DOHH2 (cell line): ENCODE results near the gene CAPN3.

ENCODE experiments used
- H3F3A ChIP-seq: fragments of 200-600 bp; sonication (generic), shearing (Covaris generic); 2 replicates; pipeline ENCODE4 v1.6.0; 2016; ENCODE audit warnings: antibody characterized with exemption, mild to moderate bottlenecking; ENCODE audit not compliant: control insufficient read depth, insufficient read depth
- H3K27ac ChIP-seq: fragments of 200-600 bp; sonication (generic); 2 replicates; pipeline ENCODE4 v1.5.1; 2014; ENCODE audit warnings: low read depth, mild to moderate bottlenecking, low read length, moderate library complexity
- H3K27me3 ChIP-seq: fragments of 200-600 bp; sonication (generic); 2 replicates; pipeline ENCODE4 v1.6.1; 2014; ENCODE audit warnings: mild to moderate bottlenecking, low read length, mixed read lengths; ENCODE audit not compliant: control insufficient read depth
- H3K36me3 ChIP-seq: fragments of 200-600 bp; sonication (generic); 2 replicates; pipeline ENCODE4 v1.6.1; 2014; ENCODE audit warnings: mild to moderate bottlenecking, low read length, moderate library complexity, mixed read lengths; ENCODE audit not compliant: control insufficient read depth
- H3K4me1 ChIP-seq: fragments of 200-600 bp; sonication (generic); 2 replicates; pipeline ENCODE4 v1.6.1; 2014; ENCODE audit warnings: mild to moderate bottlenecking, low read length, mixed read lengths; ENCODE audit not compliant: control insufficient read depth
- H3K4me2 ChIP-seq: fragments of 200-600 bp; sonication (generic); 2 replicates; pipeline ENCODE4 v1.6.0; 2014; ENCODE audit warnings: mild to moderate bottlenecking, low read length, moderate library complexity
- H3K4me3 ChIP-seq: fragments of 200-600 bp; sonication (generic); 2 replicates; pipeline ENCODE4 v1.5.1; 2014; ENCODE audit warnings: mild to moderate bottlenecking, low read length, mixed read lengths
- H3K79me2 ChIP-seq: fragments of 200-600 bp; sonication (generic); 2 replicates; pipeline ENCODE4 v1.6.1; 2014; ENCODE audit warnings: mild to moderate bottlenecking, low read length, mixed read lengths; ENCODE audit not compliant: control insufficient read depth
- H3K9me2 ChIP-seq: fragments of 200-600 bp; sonication (generic); replicated peaks from 2 replicates; pipeline ENCODE4 v1.6.1; 2014; ENCODE audit warnings: mild to moderate bottlenecking, low read length, mixed read lengths; ENCODE audit not compliant: control insufficient read depth
- H3K9me3 ChIP-seq: fragments of 200-600 bp; sonication (generic); 2 replicates; pipeline ENCODE4 v1.6.1; 2014; ENCODE audit warnings: antibody characterized with exemption, low read length, mixed read lengths; ENCODE audit not compliant: control insufficient read depth, insufficient read depth
- H4K20me1 ChIP-seq: fragments of 200-600 bp; sonication (generic); 2 replicates; pipeline ENCODE4 v1.6.0; 2014; ENCODE audit warnings: low read depth, mild to moderate bottlenecking, antibody characterized with exemption, low read length, moderate library complexity; ENCODE audit not compliant: control insufficient read depth, insufficient read depth
- EZH2phosphoT487 ChIP-seq: fragments of 200-600 bp; sonication (generic); IDR thresholded peaks from 2 replicates; pipeline ENCODE4 v1.6.1; 2017; ENCODE audit warnings: borderline replicate concordance, mild to moderate bottlenecking, antibody characterized with exemption, low read length, moderate library complexity, mixed read lengths
- TF ChIP-seq, protein P1 (sequence below): fragments of 200-600 bp; sonication (generic); IDR thresholded peaks from one replicate; pipeline ENCODE4 v1.5.1; 2014; ENCODE audit warnings: antibody characterized with exemption, mild to moderate bottlenecking, low read depth, low read length; ENCODE audit not compliant: poor library complexity, severe bottlenecking

The CAPN3 gene

GRCh38 chr15:42411884-42412283 is 52.6 kb downstream of the CAPN3 start:
- H3K27ac ChIP-seq, result no peak overlapping the region
- TF ChIP-seq, protein P1, sequence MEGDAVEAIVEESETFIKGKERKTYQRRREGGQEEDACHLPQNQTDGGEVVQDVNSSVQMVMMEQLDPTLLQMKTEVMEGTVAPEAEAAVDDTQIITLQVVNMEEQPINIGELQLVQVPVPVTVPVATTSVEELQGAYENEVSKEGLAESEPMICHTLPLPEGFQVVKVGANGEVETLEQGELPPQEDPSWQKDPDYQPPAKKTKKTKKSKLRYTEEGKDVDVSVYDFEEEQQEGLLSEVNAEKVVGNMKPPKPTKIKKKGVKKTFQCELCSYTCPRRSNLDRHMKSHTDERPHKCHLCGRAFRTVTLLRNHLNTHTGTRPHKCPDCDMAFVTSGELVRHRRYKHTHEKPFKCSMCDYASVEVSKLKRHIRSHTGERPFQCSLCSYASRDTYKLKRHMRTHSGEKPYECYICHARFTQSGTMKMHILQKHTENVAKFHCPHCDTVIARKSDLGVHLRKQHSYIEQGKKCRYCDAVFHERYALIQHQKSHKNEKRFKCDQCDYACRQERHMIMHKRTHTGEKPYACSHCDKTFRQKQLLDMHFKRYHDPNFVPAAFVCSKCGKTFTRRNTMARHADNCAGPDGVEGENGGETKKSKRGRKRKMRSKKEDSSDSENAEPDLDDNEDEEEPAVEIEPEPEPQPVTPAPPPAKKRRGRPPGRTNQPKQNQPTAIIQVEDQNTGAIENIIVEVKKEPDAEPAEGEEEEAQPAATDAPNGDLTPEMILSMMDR, result no peak
- no peak for TF ChIP-seq EZH2phosphoT487

DNA sequence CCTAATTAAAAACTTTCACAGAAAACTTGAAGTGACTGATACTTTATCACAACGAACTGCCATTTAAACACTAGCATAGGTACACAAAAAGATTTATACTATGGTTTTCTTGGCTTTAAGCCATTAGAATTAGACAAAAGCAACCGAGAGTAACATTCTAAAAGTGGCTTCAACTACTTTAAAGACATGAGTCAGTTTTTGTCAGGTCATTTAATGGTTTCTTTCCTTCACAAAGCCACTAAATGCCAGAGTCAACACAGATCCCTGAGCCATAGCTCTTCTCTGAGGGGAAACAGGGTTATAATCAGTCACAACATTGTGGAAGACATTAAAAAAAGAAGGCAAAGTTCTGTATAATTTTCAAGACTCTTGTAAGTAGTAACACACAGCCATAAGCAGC is 54.6 kb downstream of the CAPN3 start:
- H3K4me1 ChIP-seq, result no peaks in the 10 kb centered on the region
- no peaks in the 10 kb centered on the region for H4K20me1 ChIP-seq
- H3F3A ChIP-seq, result no peaks in the 10 kb centered on the region
- peaks cover 27% of the 10 kb centered on the region for H3K36me3 ChIP-seq
- no peaks in the 10 kb centered on the region for H3K9me3 ChIP-seq
- H3K79me2 ChIP-seq, result no peaks in the 10 kb centered on the region
- TF ChIP-seq, protein P1, result no peak
- TF ChIP-seq EZH2phosphoT487, result no peak
- H3K27ac ChIP-seq, result no peak overlapping the region
- no peaks in the 10 kb centered on the region for H3K9me2 ChIP-seq
- no peak overlapping the region for H3K4me3 ChIP-seq
- no peak overlapping the region for H3K4me2 ChIP-seq
- H3K27me3 ChIP-seq, result no peaks in the 10 kb centered on the region

More at GRCh38 chr15:42411884-42412283, 52.6 kb downstream of the CAPN3 start:
- no peaks in the 10 kb centered on the region for H4K20me1 ChIP-seq
- H3K9me2 ChIP-seq, result no peaks in the 10 kb centered on the region
- H3K27me3 ChIP-seq, result no peaks in the 10 kb centered on the region
- H3K9me3 ChIP-seq, result no peaks in the 10 kb centered on the region
- H3K4me3 ChIP-seq, result no peak overlapping the region
- H3K4me2 ChIP-seq, result no peak overlapping the region
- no peaks in the 10 kb centered on the region for H3F3A ChIP-seq
- no peaks in the 10 kb centered on the region for H3K4me1 ChIP-seq
- H3K79me2 ChIP-seq, result no peaks in the 10 kb centered on the region
- peaks cover 15% of the 10 kb centered on the region for H3K36me3 ChIP-seq

DNA sequence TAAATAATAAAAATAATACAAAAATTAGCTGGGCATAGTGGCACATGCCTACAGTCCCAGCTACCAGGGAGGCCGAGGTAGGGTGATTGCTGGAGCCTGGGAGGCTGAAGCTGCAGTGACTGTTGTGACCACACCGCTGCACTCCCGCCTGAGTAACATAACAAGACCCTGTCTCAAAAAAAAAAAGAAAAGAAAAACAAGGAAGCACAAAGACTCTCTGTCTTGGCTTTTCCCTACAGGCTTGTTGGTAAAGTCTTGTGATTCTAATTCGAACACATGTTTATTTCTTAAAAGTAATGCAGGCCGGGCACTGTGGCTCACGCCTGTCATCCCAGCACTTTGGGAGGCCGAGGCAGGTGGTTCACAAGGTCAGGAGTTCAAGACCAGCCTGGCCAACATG is 60.1 kb downstream of the CAPN3 start:
- H3K4me1 ChIP-seq, result no peaks in the 10 kb centered on the region
- no peaks in the 10 kb centered on the region for H3K27me3 ChIP-seq
- peaks cover 62% of the 10 kb centered on the region for H3K36me3 ChIP-seq
- no peak overlapping the region for H3K4me2 ChIP-seq
- no peaks in the 10 kb centered on the region for H3K9me2 ChIP-seq
- H3F3A ChIP-seq, result no peaks in the 10 kb centered on the region
- no peak overlapping the region for H3K27ac ChIP-seq
- TF ChIP-seq, protein P1, result no peak
- TF ChIP-seq EZH2phosphoT487, result no peak
- no peak overlapping the region for H3K4me3 ChIP-seq
- H4K20me1 ChIP-seq, result no peaks in the 10 kb centered on the region
- no peaks in the 10 kb centered on the region for H3K9me3 ChIP-seq
- no peaks in the 10 kb centered on the region for H3K79me2 ChIP-seq
